PFSK-1 (cell line): ENCODE data around the gene PAQR8.

Experiments
- FOXP2 ChIP-seq: optimal IDR thresholded peaks from 2 replicates; pipeline ENCODE3; 2011; ENCODE audit warnings: borderline replicate concordance, control low read depth, inconsistent platforms; ENCODE audit not compliant: insufficient read depth; ENCODE audit errors: extremely low read length, extremely low read depth
- POLR2AphosphoS5 ChIP-seq: IDR thresholded peaks from 2 replicates; pipeline ENCODE4 v1.6.1; 2012; ENCODE audit warnings: low read depth, mild to moderate bottlenecking, control low read depth, low read length, moderate library complexity
- SIN3A ChIP-seq: IDR thresholded peaks from 2 replicates; pipeline ENCODE4 v1.6.1; 2012; ENCODE audit warnings: mild to moderate bottlenecking, low read length, moderate library complexity, borderline replicate concordance; ENCODE audit not compliant: insufficient read depth
- TAF1 ChIP-seq: IDR thresholded peaks from 2 replicates; pipeline ENCODE4 v1.6.1; 2012; ENCODE audit warnings: low read length, control low read depth, borderline replicate concordance; ENCODE audit not compliant: insufficient read depth
- TF ChIP-seq, protein P1 (sequence below), 2 experiments: IDR thresholded peaks; 2 replicates each; pipeline versions ENCODE4 v1.6.1 to v1.8.0; 2011 to 2012; ENCODE audit warnings: low read depth in 2 of 2, low read length in 2 of 2, control low read depth in 1 of 2, inconsistent platforms in 1 of 2, mild to moderate bottlenecking in 1 of 2, moderate library complexity in 1 of 2; ENCODE audit not compliant: insufficient read depth in 1 of 2

Gene PAQR8

DNA sequence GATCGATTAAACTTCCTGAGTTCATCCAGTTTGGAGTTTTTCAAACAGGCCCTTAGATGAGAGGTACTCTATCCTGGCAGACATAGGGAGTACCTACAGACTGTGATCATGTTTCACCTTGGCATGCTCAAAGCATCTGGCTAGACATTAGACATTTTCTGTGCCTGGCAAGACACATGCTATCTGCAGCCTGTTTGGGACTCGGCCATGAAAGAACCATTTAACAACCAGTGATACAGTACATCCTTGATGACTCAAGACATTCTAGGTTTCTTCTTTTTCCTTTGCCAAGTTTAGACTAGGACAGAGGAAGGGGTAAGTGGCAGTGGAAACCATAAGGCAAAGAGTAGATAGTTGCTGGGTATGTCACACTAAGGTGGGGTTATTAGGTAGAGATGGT, 15.4 kb upstream of the PAQR8 start:
- TF ChIP-seq, protein P1, sequence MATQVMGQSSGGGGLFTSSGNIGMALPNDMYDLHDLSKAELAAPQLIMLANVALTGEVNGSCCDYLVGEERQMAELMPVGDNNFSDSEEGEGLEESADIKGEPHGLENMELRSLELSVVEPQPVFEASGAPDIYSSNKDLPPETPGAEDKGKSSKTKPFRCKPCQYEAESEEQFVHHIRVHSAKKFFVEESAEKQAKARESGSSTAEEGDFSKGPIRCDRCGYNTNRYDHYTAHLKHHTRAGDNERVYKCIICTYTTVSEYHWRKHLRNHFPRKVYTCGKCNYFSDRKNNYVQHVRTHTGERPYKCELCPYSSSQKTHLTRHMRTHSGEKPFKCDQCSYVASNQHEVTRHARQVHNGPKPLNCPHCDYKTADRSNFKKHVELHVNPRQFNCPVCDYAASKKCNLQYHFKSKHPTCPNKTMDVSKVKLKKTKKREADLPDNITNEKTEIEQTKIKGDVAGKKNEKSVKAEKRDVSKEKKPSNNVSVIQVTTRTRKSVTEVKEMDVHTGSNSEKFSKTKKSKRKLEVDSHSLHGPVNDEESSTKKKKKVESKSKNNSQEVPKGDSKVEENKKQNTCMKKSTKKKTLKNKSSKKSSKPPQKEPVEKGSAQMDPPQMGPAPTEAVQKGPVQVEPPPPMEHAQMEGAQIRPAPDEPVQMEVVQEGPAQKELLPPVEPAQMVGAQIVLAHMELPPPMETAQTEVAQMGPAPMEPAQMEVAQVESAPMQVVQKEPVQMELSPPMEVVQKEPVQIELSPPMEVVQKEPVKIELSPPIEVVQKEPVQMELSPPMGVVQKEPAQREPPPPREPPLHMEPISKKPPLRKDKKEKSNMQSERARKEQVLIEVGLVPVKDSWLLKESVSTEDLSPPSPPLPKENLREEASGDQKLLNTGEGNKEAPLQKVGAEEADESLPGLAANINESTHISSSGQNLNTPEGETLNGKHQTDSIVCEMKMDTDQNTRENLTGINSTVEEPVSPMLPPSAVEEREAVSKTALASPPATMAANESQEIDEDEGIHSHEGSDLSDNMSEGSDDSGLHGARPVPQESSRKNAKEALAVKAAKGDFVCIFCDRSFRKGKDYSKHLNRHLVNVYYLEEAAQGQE (IDR thresholded peaks at IDR 0.05; ENCODE audit: insufficient read depth in 1 of 2, low read depth in 2 of 2, low read length in 2 of 2), result no peak
- TF ChIP-seq POLR2AphosphoS5 (no peak), SIN3A (no peak), TAF1 (no peak), FOXP2 (no peak)

DNA sequence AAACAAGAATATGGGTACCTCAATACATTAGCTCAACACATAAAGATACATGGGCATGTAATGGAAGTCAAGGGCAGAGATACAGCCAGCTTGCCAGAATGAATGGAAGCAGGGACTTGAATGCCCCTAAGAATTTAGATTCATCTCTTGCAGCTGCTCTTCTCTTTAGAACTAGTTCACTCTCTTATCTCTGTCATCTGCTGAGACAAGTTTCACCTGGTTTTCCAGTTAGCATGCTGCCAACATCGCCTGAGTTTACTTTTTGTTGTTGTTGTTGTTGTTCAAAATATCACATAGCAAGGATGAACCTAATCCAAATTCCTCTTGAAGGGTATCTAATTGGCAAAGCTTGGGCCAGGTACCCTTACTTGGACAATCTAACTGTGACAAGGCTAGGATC, 14.1 kb upstream of the PAQR8 start:
- TF ChIP-seq FOXP2, result no peak
- TF ChIP-seq, protein P1 (IDR thresholded peaks at IDR 0.05; ENCODE audit: insufficient read depth in 1 of 2, low read depth in 2 of 2, low read length in 2 of 2), result no peak
- no peak for TF ChIP-seq TAF1
- TF ChIP-seq POLR2AphosphoS5, result no peak
- no peak for TF ChIP-seq SIN3A

DNA sequence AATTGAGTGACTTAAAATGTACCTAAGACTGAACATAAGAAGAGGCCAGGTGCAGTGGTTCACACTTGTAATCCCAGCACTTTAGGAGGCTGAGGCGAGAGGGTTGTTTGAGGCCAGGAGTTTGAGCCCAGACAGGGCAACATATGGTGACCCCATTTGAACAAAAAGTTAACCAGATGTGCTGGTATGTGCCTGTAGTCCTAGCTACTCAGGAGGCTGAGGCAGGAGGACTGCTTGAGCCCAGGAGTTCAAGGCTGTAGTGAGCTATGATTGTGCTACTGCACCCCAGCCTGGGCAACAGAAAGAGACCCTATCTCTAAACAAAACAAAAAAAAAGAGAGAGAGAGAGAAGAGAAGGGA, 10.1 kb upstream of the PAQR8 start:
- TF ChIP-seq TAF1, result no peak
- TF ChIP-seq, protein P1 (IDR thresholded peaks at IDR 0.05; ENCODE audit: insufficient read depth in 1 of 2, low read depth in 2 of 2, low read length in 2 of 2), result no peak

DNA sequence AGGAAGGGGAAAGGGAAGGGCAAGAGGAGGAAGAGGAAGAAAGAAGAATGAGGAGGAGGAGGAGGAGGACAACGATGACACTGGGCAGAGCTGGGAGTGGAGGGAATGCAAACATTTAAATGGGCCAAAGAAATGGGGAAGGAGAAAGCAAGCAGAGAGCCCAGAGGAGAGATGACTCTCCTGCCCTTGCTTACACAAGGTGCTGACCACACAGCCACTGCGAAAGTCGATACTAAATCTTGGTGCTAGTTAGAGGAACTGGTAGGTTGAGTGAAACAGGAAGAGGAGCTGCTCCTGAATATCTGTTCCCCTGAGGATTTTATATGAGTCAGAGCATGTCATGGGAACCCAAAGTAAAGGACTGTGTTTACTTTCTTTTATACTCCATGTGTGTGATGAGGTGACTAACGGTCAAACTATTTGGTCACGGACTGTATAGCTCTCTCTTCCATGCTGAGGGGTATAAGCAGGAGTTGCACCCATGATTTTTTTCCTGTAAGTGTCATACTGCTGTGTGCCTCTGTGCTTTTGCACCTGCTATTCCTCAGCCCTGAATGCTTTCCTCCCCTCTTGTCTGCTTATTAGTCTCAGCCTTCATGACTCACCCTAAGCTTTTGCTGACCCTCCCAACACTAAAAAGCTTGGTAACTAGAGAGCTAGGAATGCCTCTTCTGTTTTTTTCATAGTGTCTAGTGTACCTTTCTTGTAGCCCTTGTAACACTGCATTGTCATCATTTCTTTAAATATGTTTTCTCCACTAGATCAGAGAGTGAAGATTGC, 9.5 kb upstream of the PAQR8 start:
- TF ChIP-seq, protein P1 (IDR thresholded peaks at IDR 0.05; ENCODE audit: insufficient read depth in 1 of 2, low read depth in 2 of 2, low read length in 2 of 2), result no peak
- TF ChIP-seq TAF1 (no peak), POLR2AphosphoS5 (no peak), FOXP2 (no peak), SIN3A (0 out of 2 replicates have a peak, but pooled peaks have one; percentile 33)

DNA sequence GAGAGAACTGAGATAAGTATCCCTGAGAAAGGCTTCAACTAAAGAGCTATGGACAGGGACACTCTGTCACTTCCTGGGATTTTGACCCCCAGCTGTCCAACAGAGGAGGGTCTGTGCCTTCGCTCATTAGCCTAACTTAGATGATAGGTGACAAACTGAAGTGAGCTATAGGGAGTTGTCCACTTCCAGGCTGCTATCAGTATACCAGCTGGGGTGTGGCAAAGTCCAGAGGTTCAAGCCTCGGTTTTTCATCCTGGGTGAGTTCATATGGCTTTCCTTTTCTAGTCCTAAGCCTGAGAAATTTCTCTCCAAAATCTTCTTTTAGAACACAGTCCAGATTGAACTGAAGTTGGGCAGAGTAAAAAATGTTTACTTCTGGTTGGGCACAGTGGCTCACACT, 5.9 kb upstream of the PAQR8 start:
- TF ChIP-seq, protein P1 (IDR thresholded peaks at IDR 0.05; ENCODE audit: insufficient read depth in 1 of 2, low read depth in 2 of 2, low read length in 2 of 2), result no peak
- no peak for TF ChIP-seq TAF1
- no peak for TF ChIP-seq POLR2AphosphoS5
- TF ChIP-seq SIN3A, result no peak
- TF ChIP-seq FOXP2, result no peak
